Neutrophil (primary cell): ENCODE results near the gene CD7.

Experiments
- H3K27ac ChIP-seq: fragments of 200-600 bp; sonication (generic); 2 replicates; pipeline ENCODE4 v1.5.1; 2016; ENCODE audit warnings: mild to moderate bottlenecking, moderate library complexity
- H3K27me3 ChIP-seq: fragments of 200-600 bp; sonication (generic); 2 replicates; pipeline ENCODE4 v1.6.0; 2016; ENCODE audit warnings: mild to moderate bottlenecking
- H3K36me3 ChIP-seq: fragments of 200-600 bp; sonication (generic); 2 replicates; pipeline ENCODE4 v1.5.1; 2017
- H3K4me1 ChIP-seq, 2 experiments: fragments of 200-600 bp in 1 of 2; sonication (generic) in 1 of 2; 1 replicate in 1 of 2; 2 replicates in 1 of 2; pipeline versions ENCODE4 v1.5.1 to v1.6.1; 2013 to 2016; ENCODE audit warnings: low read depth in 1 of 2, low read length in 1 of 2, mild to moderate bottlenecking in 1 of 2, moderate library complexity in 1 of 2; ENCODE audit not compliant: control insufficient read depth in 1 of 2, insufficient read depth in 1 of 2
- H3K4me3 ChIP-seq, 2 experiments: fragments of 200-600 bp in 1 of 2; sonication (generic) in 1 of 2; 1 replicate in 1 of 2; 2 replicates in 1 of 2; pipeline ENCODE4 v1.5.1; 2013 to 2016; ENCODE audit warnings: low read depth in 1 of 2, low read length in 1 of 2, mild to moderate bottlenecking in 1 of 2, moderate library complexity in 1 of 2
- H3K9me3 ChIP-seq: fragments of 200-600 bp; sonication (generic); 2 replicates; pipeline ENCODE4 v1.5.1; 2016
- CTCF ChIP-seq: fragments of 200-600 bp; sonication (generic); IDR thresholded peaks from 2 replicates; pipeline ENCODE4 v1.5.1; 2016; ENCODE audit warnings: antibody characterized with exemption

The CD7 gene

GRCh38 chr17:82358465-82359350 lies 41.3 kb upstream of the CD7 start, which contains the start of gene TEX19:
TSS of gene TEX19 (plus strand) at chr17:82359247. CDS start at chr17:82362151, 2,904 bp downstream.
- no peak for TF ChIP-seq CTCF
- H3K27ac ChIP-seq: no peak within 1 kb of the TSS
- no peaks in the 10 kb centered on the region for H3K9me3 ChIP-seq
- H3K4me1 ChIP-seq: no peaks in the 10 kb centered on the region
- no peak within 1 kb of the TSS for H3K4me3 ChIP-seq
- peaks cover 52% of the 10 kb centered on the region for H3K27me3 ChIP-seq
- H3K36me3 ChIP-seq: no peaks in the 10 kb centered on the region

DNA sequence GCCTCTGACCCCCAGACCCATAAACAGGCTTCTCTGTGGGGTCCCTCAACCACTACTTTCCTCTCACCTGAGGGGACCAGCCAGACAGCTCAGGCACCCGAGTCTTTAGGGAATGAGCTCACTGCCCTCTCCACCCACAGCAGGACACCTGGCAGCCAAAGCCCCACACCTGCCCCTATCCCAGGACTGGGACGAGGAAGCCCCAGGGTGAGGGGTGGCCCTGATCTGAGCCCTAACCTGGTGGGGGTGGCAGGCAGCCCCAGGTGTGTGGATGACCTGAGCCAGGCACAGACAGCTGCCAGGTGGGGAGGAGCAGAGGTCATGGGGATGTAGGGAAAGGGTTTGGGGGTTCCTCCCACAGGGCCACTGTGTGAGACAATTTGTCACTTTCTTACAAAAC lies 40.0 kb upstream of the CD7 start:
- TF ChIP-seq CTCF: no peak

GRCh38 chr17:82356845-82357355 lies 39.5 kb upstream of the CD7 start:
- H3K9me3 ChIP-seq: no peaks in the 10 kb centered on the region
- no peak for TF ChIP-seq CTCF
- H3K4me3 ChIP-seq: no peak overlapping the region
- no peaks in the 10 kb centered on the region for H3K36me3 ChIP-seq
- H3K27me3 ChIP-seq: peaks cover 52% of the 10 kb centered on the region
- no peaks in the 10 kb centered on the region for H3K4me1 ChIP-seq
- H3K27ac ChIP-seq: no peak overlapping the region

More for the DNA sequence above, 40.0 kb upstream of the CD7 start:
- H3K27ac ChIP-seq: no peak overlapping the region
- peaks cover 52% of the 10 kb centered on the region for H3K27me3 ChIP-seq
- H3K4me3 ChIP-seq: no peak overlapping the region
- no peaks in the 10 kb centered on the region for H3K4me1 ChIP-seq
- H3K36me3 ChIP-seq: no peaks in the 10 kb centered on the region
- no peaks in the 10 kb centered on the region for H3K9me3 ChIP-seq

GRCh38 chr17:82355770-82356427 lies 38.5 kb upstream of the CD7 start:
- Histone ChIP-seq H3K36me3 (no peaks in the 10 kb centered on the region), H3K27me3 (peaks cover 52% of the 10 kb centered on the region), H3K9me3 (no peaks in the 10 kb centered on the region), H3K27ac (no peak overlapping the region), H3K4me3 (no peak overlapping the region), H3K4me1 (peaks cover 0 to 2% of the 10 kb centered on the region in 2 experiments)
- TF ChIP-seq CTCF: no peak

GRCh38 chr17:82354804-82355308 lies 37.4 kb upstream of the CD7 start:
- Histone ChIP-seq H3K36me3 (no peaks in the 10 kb centered on the region), H3K27me3 (peaks cover 62% of the 10 kb centered on the region), H3K4me3 (no peak overlapping the region), H3K4me1 (peaks cover 0 to 2% of the 10 kb centered on the region in 2 experiments), H3K9me3 (no peaks in the 10 kb centered on the region), H3K27ac (no peak overlapping the region)
- TF ChIP-seq CTCF: no peak
